Osteocyte (in vitro differentiated cells): ENCODE measurements around the gene SCYGR7. TPM values are rescaled to one million over a fixed set of nuclear protein-coding genes. Genes with fewer than 3 reads are reported as not detected.

Source experiments
- DNase-seq: peaks from one replicate; pipeline ENCODE4 v3.0.0; 2021; ENCODE audit warnings: mixed read lengths; ENCODE audit not compliant: unreplicated experiment; ENCODE audit errors: extremely low spot score
- H3K27ac Mint-ChIP-seq: one replicate; pipeline ENCODE4 v1.8.0; 2021; ENCODE audit warnings: mild to moderate bottlenecking, mixed read lengths; ENCODE audit not compliant: unreplicated experiment
- H3K27me3 Mint-ChIP-seq: one replicate; pipeline ENCODE4 v1.8.0; 2021; ENCODE audit warnings: mixed read lengths; ENCODE audit not compliant: unreplicated experiment
- H3K36me3 Mint-ChIP-seq: one replicate; pipeline ENCODE4 v1.8.0; 2021; ENCODE audit warnings: mixed read lengths; ENCODE audit not compliant: unreplicated experiment
- H3K4me1 Mint-ChIP-seq: one replicate; pipeline ENCODE4 v1.8.0; 2021; ENCODE audit warnings: mixed read lengths; ENCODE audit not compliant: unreplicated experiment
- H3K4me3 Mint-ChIP-seq: one replicate; pipeline ENCODE4 v1.8.0; 2021; ENCODE audit warnings: mild to moderate bottlenecking, moderate library complexity, mixed read lengths; ENCODE audit not compliant: unreplicated experiment
- H3K9me3 Mint-ChIP-seq: one replicate; pipeline ENCODE4 v1.8.0; 2021; ENCODE audit warnings: mixed read lengths; ENCODE audit not compliant: unreplicated experiment
- CTCF ChIP-seq: fragments of 200-600 bp; sonication (generic); IDR thresholded peaks from 2 replicates; pipeline ENCODE4 v1.5.0; 2021; ENCODE audit warnings: antibody characterized with exemption, mild to moderate bottlenecking, moderate library complexity
- total RNA-seq: library from RNA; stranded (reverse); gene quantifications from 2 replicates; pipeline ENCODE4 v1.2.1, GENCODE V29; 2021

The SCYGR7 gene
- total RNA-seq, 1 donor from 2014 or later = not detected

GRCh38 chr2:227703280-227703732 lies 24.8 kb upstream of the SCYGR7 start:
- peaks cover 11% of the 10 kb centered on the region for H3K27me3 Mint-ChIP-seq
- DNase-seq = no peak

GRCh38 chr2:227703961-227704360 lies 24.2 kb upstream of the SCYGR7 start:
- Mint-ChIP-seq H3K4me1 (peaks cover 11% of the 10 kb centered on the region), H3K9me3 (no peaks in the 10 kb centered on the region), H3K27me3 (peaks cover 14% of the 10 kb centered on the region), H3K36me3 (no peaks in the 10 kb centered on the region), H3K4me3 (no peak overlapping the region), H3K27ac (no peak overlapping the region)
- no peak for DNase-seq
- no peak for TF ChIP-seq CTCF

More at GRCh38 chr2:227703280-227703732, 24.8 kb upstream of the SCYGR7 start:
- peaks cover 11% of the 10 kb centered on the region for H3K4me1 Mint-ChIP-seq
- no peak for TF ChIP-seq CTCF
- no peak overlapping the region for H3K4me3 Mint-ChIP-seq
- H3K9me3 Mint-ChIP-seq = no peaks in the 10 kb centered on the region
- no peak overlapping the region for H3K27ac Mint-ChIP-seq
- no peaks in the 10 kb centered on the region for H3K36me3 Mint-ChIP-seq

- no peaks in the 10 kb centered on the region for H3K36me3 Mint-ChIP-seq
- H3K4me3 Mint-ChIP-seq = no peak overlapping the region
- no peaks in the 10 kb centered on the region for H3K9me3 Mint-ChIP-seq
- peak; percentile 65 for DNase-seq
- peaks cover 11% of the 10 kb centered on the region for H3K4me1 Mint-ChIP-seq
- H3K27ac Mint-ChIP-seq = no peak overlapping the region
- peaks cover 17% of the 10 kb centered on the region for H3K27me3 Mint-ChIP-seq
- TF ChIP-seq CTCF = no peak
These were observed 21.3 kb upstream of the SCYGR7 start for GRCh38 chr2:227706859-227707258.

- H3K36me3 Mint-ChIP-seq = no peaks in the 10 kb centered on the region
- TF ChIP-seq CTCF = no peak
These were observed 20.7 kb upstream of the SCYGR7 start for GRCh38 chr2:227707390-227707789.

GRCh38 chr2:227710986-227711385 lies 17.1 kb upstream of the SCYGR7 start:
- Mint-ChIP-seq H3K4me1 (no peaks in the 10 kb centered on the region), H3K36me3 (no peaks in the 10 kb centered on the region), H3K9me3 (no peaks in the 10 kb centered on the region), H3K27me3 (peaks cover 39% of the 10 kb centered on the region), H3K27ac (no peak overlapping the region), H3K4me3 (no peak overlapping the region)
- peak; percentile 69 for DNase-seq
- TF ChIP-seq CTCF = no peak

More at GRCh38 chr2:227707390-227707789, 20.7 kb upstream of the SCYGR7 start:
- DNase-seq = no peak
- H3K4me1 Mint-ChIP-seq = peaks cover 11% of the 10 kb centered on the region
- no peak overlapping the region for H3K4me3 Mint-ChIP-seq
- no peak overlapping the region for H3K27ac Mint-ChIP-seq
- no peaks in the 10 kb centered on the region for H3K9me3 Mint-ChIP-seq
- peaks cover 20% of the 10 kb centered on the region for H3K27me3 Mint-ChIP-seq
